Naive thymus-derived CD4-positive, alpha-beta T cell (primary cell): ENCODE data around the gene KRT80. TPM values are rescaled to one million over a fixed set of nuclear protein-coding genes. Genes with fewer than 3 reads are reported as not detected.

Experiments
- ATAC-seq: fragments of 150-1000 bp; cut with Tn5 transposase; 2 replicates; pipeline ENCODE4 v1.10.0; 2021; ENCODE audit warnings: mild to moderate bottlenecking, moderate library complexity
- CTCF ChIA-PET: fragments of 350-600 bp; sonication (Branson Sonifier 250); formaldehyde crosslinking; loops from one replicate; lab custom pipeline; 2021; ENCODE audit warnings: antibody characterized with exemption; lab: Charles Lee
- POLR2A ChIA-PET: fragments of 350-600 bp; sonication (Branson Sonifier 250); formaldehyde crosslinking; loops from one replicate; lab custom pipeline; 2021; ENCODE audit warnings: antibody characterized with exemption, inconsistent platforms; lab: Charles Lee
- DNase-seq, 9 donors: peaks; one replicate each; pipeline versions ENCODE4 v3.0.0 to v3.0.0-alpha.2; 2020 to 2022; ENCODE audit warnings: mixed read lengths in 1 of 9
- H3K27ac ChIP-seq: one replicate; pipeline ENCODE4 v1.7.0; 2013; ENCODE audit warnings: mild to moderate bottlenecking, low read depth, low read length, moderate library complexity
- H3K27me3 ChIP-seq, 2 donors: one replicate each; pipeline ENCODE4 v1.7.0; 2013; ENCODE audit warnings: low read length in 2 of 2, mild to moderate bottlenecking in 2 of 2, moderate library complexity in 2 of 2; ENCODE audit not compliant: control insufficient read depth in 2 of 2, insufficient read depth in 2 of 2
- H3K36me3 ChIP-seq, 3 experiments: 1 replicate in 2 of 3; 2 replicates in 1 of 3; pipeline ENCODE4 v1.7.0; 2013; ENCODE audit warnings: low read length in 3 of 3, mild to moderate bottlenecking in 3 of 3, moderate library complexity in 1 of 3; ENCODE audit not compliant: insufficient read depth in 3 of 3, control insufficient read depth in 2 of 3
- H3K4me1 ChIP-seq, 2 donors: one replicate each; pipeline ENCODE4 v1.7.0; 2013; ENCODE audit warnings: low read length in 2 of 2, mild to moderate bottlenecking in 2 of 2, moderate library complexity in 1 of 2; ENCODE audit not compliant: control insufficient read depth in 2 of 2, insufficient read depth in 2 of 2
- H3K4me3 ChIP-seq: 2 replicates; pipeline ENCODE4 v1.7.0; 2013; ENCODE audit warnings: mild to moderate bottlenecking, low read length
- H3K9me3 ChIP-seq, 3 experiments: 1 replicate in 2 of 3; 2 replicates in 1 of 3; pipeline ENCODE4 v1.7.0; 2013; ENCODE audit warnings: low read length in 3 of 3; ENCODE audit not compliant: control insufficient read depth in 2 of 3
- H3K27ac Mint-ChIP-seq, 9 donors: one replicate each; pipeline ENCODE4 v1.8.0; 2020 to 2022; ENCODE audit warnings: mixed read lengths in 9 of 9, mild to moderate bottlenecking in 8 of 9, moderate library complexity in 5 of 9, inconsistent platforms in 2 of 9
- H3K27me3 Mint-ChIP-seq, 5 donors: one replicate each; pipeline ENCODE4 v1.8.0; 2021 to 2022; ENCODE audit warnings: mixed read lengths in 5 of 5, mild to moderate bottlenecking in 1 of 5
- H3K36me3 Mint-ChIP-seq, 5 donors: one replicate each; pipeline ENCODE4 v1.8.0; 2020 to 2022; ENCODE audit warnings: mixed read lengths in 5 of 5, mild to moderate bottlenecking in 3 of 5, inconsistent platforms in 1 of 5
- H3K4me1 Mint-ChIP-seq, 7 donors: one replicate each; pipeline ENCODE4 v1.8.0; 2020 to 2022; ENCODE audit warnings: mixed read lengths in 7 of 7, mild to moderate bottlenecking in 3 of 7, inconsistent platforms in 1 of 7
- H3K4me3 Mint-ChIP-seq, 10 donors: one replicate each; pipeline ENCODE4 v1.8.0; 2020 to 2022; ENCODE audit warnings: mild to moderate bottlenecking in 10 of 10, mixed read lengths in 10 of 10, moderate library complexity in 6 of 10, inconsistent platforms in 2 of 10
- H3K9me3 Mint-ChIP-seq, 11 donors: one replicate each; pipeline ENCODE4 v1.8.0; 2020 to 2022; ENCODE audit warnings: mixed read lengths in 11 of 11, mild to moderate bottlenecking in 4 of 11, inconsistent platforms in 1 of 11, moderate library complexity in 1 of 11
- intact Hi-C, 2 donors: fragments of 100-400 bp; cut with micrococcal nuclease; formaldehyde crosslinking; loops; one replicate each; pipeline ENCODE4 v1.15.1; 2023
- polyA plus RNA-seq, 2 donors: library from polyadenylated mRNA; unstranded; fragments of 300-500 nt; fragmentation: Illumina TruSeq; gene quantifications; one replicate each; pipeline ENCODE4 v1.2.3, GENCODE V29; 2021
- total RNA-seq, 6 experiments: library from RNA in 5 of 6; stranded (reverse) in 5 of 6; gene quantifications; 1 replicate in 5 of 6; 2 replicates in 1 of 6; pipeline ENCODE4 v1.2.3 and lab custom pipeline; 2021 to 2026

Gene KRT80
- total and polyA plus RNA-seq, 7 experiments from 2014 or later, result 0.12 TPM; not detected in 6

- H3K36me3 ChIP-seq, result no peaks in the 10 kb centered on the region
- CTCF ChIA-PET, result interaction anchor here (0.7 to 1.5 kb wide), 3 partner anchors 119 to 824 kb away, joined by 3 to 4 read pairs (median 3); no protein-coding TSS in a partner anchor
- Mint-ChIP-seq H3K4me3 (no peak overlapping the region), H3K9me3 (peaks cover 0 to 4% (median 0%) of the 10 kb centered on the region in 11 donors), H3K27me3 (no peaks in the 10 kb centered on the region), H3K27ac (no peak overlapping the region), H3K36me3 (no peaks in the 10 kb centered on the region), H3K4me1 (peaks cover 26 to 44% (median 32%) of the 10 kb centered on the region in 7 donors)
- POLR2A ChIA-PET, result no interaction called here
- no peak for DNase-seq
- H3K9me3 ChIP-seq, result no peaks in the 10 kb centered on the region
- H3K27ac ChIP-seq, result no peak overlapping the region
- peaks cover 19 to 29% of the 10 kb centered on the region in 2 donors for H3K4me1 ChIP-seq
- no peak for ATAC-seq
- intact Hi-C loops, result no loop called here
- no peaks in the 10 kb centered on the region for H3K27me3 ChIP-seq
- H3K4me3 ChIP-seq, result no peak overlapping the region
Measured at GRCh38 chr12:52160200-52160599, 31.6 kb downstream of the KRT80 start.

GRCh38 chr12:52157566-52158150 lies 34.2 kb downstream of the KRT80 start:
- H3K4me3 ChIP-seq, result no peak overlapping the region
- ATAC-seq (no peak), DNase-seq (no peak)
- Mint-ChIP-seq H3K36me3 (no peaks in the 10 kb centered on the region), H3K9me3 (peaks cover 0 to 4% (median 0%) of the 10 kb centered on the region in 11 donors), H3K27me3 (no peaks in the 10 kb centered on the region), H3K4me1 (peaks cover 25 to 41% (median 39%) of the 10 kb centered on the region in 7 donors), H3K4me3 (no peak overlapping the region), H3K27ac (peak overlapping the region in 4 of 9 donors; percentile 18 to 77 (median 41))
- CTCF ChIA-PET, result interaction anchor here (0.6 to 4.1 kb wide), 7 partner anchors 10 to 830 kb away, joined by 3 to 55 read pairs (median 4); no protein-coding TSS in a partner anchor
- H3K4me1 ChIP-seq, result peaks cover 24 to 33% of the 10 kb centered on the region in 2 donors
- H3K9me3 ChIP-seq, result no peaks in the 10 kb centered on the region
- H3K27ac ChIP-seq, result no peak overlapping the region
- no peaks in the 10 kb centered on the region for H3K36me3 ChIP-seq
- intact Hi-C loops, result loop anchor here (2.0 to 5.0 kb wide), 3 partner anchors 121 to 825 kb away; no protein-coding TSS in a partner anchor
- H3K27me3 ChIP-seq, result no peaks in the 10 kb centered on the region
- POLR2A ChIA-PET, result no interaction called here

GRCh38 chr12:52156757-52157565 lies 34.9 kb downstream of the KRT80 start:
- intact Hi-C loops, result loop anchor here (1.0 to 5.0 kb wide), 7 partner anchors 122 to 825 kb away; no protein-coding TSS in a partner anchor
- ChIA-PET CTCF (interaction anchor here (0.6 to 4.1 kb wide), 8 partner anchors 10 to 723 kb away, joined by 3 to 55 read pairs (median 4); no protein-coding TSS in a partner anchor), POLR2A (no interaction called here)
- H3K4me1 ChIP-seq, result peaks cover 25 to 27% of the 10 kb centered on the region in 2 donors
- peak; percentile 56 for ATAC-seq
- H3K27ac ChIP-seq, result no peak overlapping the region
- Mint-ChIP-seq H3K4me1 (peaks cover 22 to 36% (median 34%) of the 10 kb centered on the region in 7 donors), H3K36me3 (no peaks in the 10 kb centered on the region), H3K4me3 (no peak overlapping the region), H3K27me3 (no peaks in the 10 kb centered on the region), H3K27ac (peak overlapping the region in 8 of 9 donors; percentile 41 to 97 (median 85)), H3K9me3 (peaks cover 0 to 4% (median 0%) of the 10 kb centered on the region in 11 donors)
- H3K9me3 ChIP-seq, result no peaks in the 10 kb centered on the region
- no peaks in the 10 kb centered on the region for H3K36me3 ChIP-seq
- DNase-seq, result peak; percentile 46 to 80 (median 64)
- no peaks in the 10 kb centered on the region for H3K27me3 ChIP-seq
- no peak overlapping the region for H3K4me3 ChIP-seq

GRCh38 chr12:52156311-52156710 lies 35.5 kb downstream of the KRT80 start:
- Mint-ChIP-seq H3K4me3 (peak overlapping the region in 1 of 10 donors; percentile 62), H3K4me1 (peaks cover 22 to 36% (median 33%) of the 10 kb centered on the region in 7 donors), H3K36me3 (no peaks in the 10 kb centered on the region), H3K27me3 (peaks cover 0 to 5% (median 0%) of the 10 kb centered on the region in 5 donors), H3K9me3 (peaks cover 0 to 5% (median 0%) of the 10 kb centered on the region in 11 donors), H3K27ac (peak overlapping the region in 8 of 9 donors; percentile 43 to 97 (median 91))
- H3K4me1 ChIP-seq, result peaks cover 21 to 27% of the 10 kb centered on the region in 2 donors
- intact Hi-C loops, result loop anchor here (1.0 to 5.0 kb wide), 7 partner anchors 122 to 826 kb away; no protein-coding TSS in a partner anchor
- no peak overlapping the region for H3K4me3 ChIP-seq
- DNase-seq (no peak), ATAC-seq (no peak)
- no peaks in the 10 kb centered on the region for H3K36me3 ChIP-seq
- no peak overlapping the region for H3K27ac ChIP-seq
- POLR2A ChIA-PET, result interaction anchor here (0.7 kb wide), 1 partner anchor 128 kb away, joined by 3 read pairs; no protein-coding TSS in a partner anchor
- CTCF ChIA-PET, result interaction anchor here (0.6 to 4.1 kb wide), 8 partner anchors 9 to 724 kb away, joined by 3 to 55 read pairs (median 4); no protein-coding TSS in a partner anchor
- no peaks in the 10 kb centered on the region for H3K9me3 ChIP-seq
- H3K27me3 ChIP-seq, result no peaks in the 10 kb centered on the region

- intact Hi-C loops, result loop anchor here in 1 of 2 donors (5.0 kb wide), 1 partner anchor 827 kb away; no protein-coding TSS in a partner anchor
- Mint-ChIP-seq H3K4me1 (peaks cover 19 to 33% (median 28%) of the 10 kb centered on the region in 7 donors), H3K27ac (peak overlapping the region; percentile 76 to 97 (median 92)), H3K4me3 (peak overlapping the region in 9 of 10 donors; percentile 6 to 71 (median 51)), H3K9me3 (peaks cover 0 to 5% (median 0%) of the 10 kb centered on the region in 11 donors), H3K36me3 (no peaks in the 10 kb centered on the region), H3K27me3 (peaks cover 0 to 7% (median 0%) of the 10 kb centered on the region in 5 donors)
- DNase-seq, result peak in 8 of 9 donors; percentile 33 to 85 (median 76)
- Histone ChIP-seq H3K4me1 (peaks cover 18 to 24% of the 10 kb centered on the region in 2 donors), H3K4me3 (no peak overlapping the region), H3K27me3 (no peaks in the 10 kb centered on the region), H3K36me3 (no peaks in the 10 kb centered on the region), H3K9me3 (no peaks in the 10 kb centered on the region), H3K27ac (peak overlapping the region; percentile 68)
- CTCF ChIA-PET, result interaction anchor here (0.6 to 4.1 kb wide), 10 partner anchors 58 to 725 kb away, joined by 3 to 55 read pairs (median 3); partner anchors contain the start of gene KRT83
- POLR2A ChIA-PET, result interaction anchor here (0.5 to 0.7 kb wide), 4 partner anchors 62 to 463 kb away, joined by 3 to 4 read pairs (median 3); partner anchors contain the start of gene KRT73
- peak; percentile 87 for ATAC-seq
Measured at GRCh38 chr12:52155048-52155868, 36.6 kb downstream of the KRT80 start.
